ENCODE data around the gene CPT2. TPM values are rescaled to one million over a fixed set of nuclear protein-coding genes. Genes with fewer than 3 reads are reported as not detected.

CPT2 gene
- total RNA-seq, 4 donors from 2014 or later = 16.0 to 36.2 (median 23.1) TPM

GRCh38 chr1:53182111-53182593 is 14.5 kb upstream of the CPT2 start:
- no peak for TF ChIP-seq CTCF (IDR thresholded peaks at IDR 0.05; ENCODE audit: low read depth)

- no peak for TF ChIP-seq CTCF (IDR thresholded peaks at IDR 0.05; ENCODE audit: low read depth)
Observed at GRCh38 chr1:53182716-53183094, 13.9 kb upstream of the CPT2 start.

GRCh38 chr1:53183095-53183990 is 13.3 kb upstream of the CPT2 start:
- no peak for TF ChIP-seq CTCF (IDR thresholded peaks at IDR 0.05; ENCODE audit: low read depth)

GRCh38 chr1:53186533-53186932 is 10.1 kb upstream of the CPT2 start:
- TF ChIP-seq CTCF (IDR thresholded peaks at IDR 0.05; ENCODE audit: low read depth) = no peak

- TF ChIP-seq CTCF (IDR thresholded peaks at IDR 0.05; ENCODE audit: low read depth) = no peak
Observed at GRCh38 chr1:53187401-53187800, 9.2 kb upstream of the CPT2 start.

GRCh38 chr1:53188099-53188498 is 8.5 kb upstream of the CPT2 start:
- TF ChIP-seq CTCF (IDR thresholded peaks at IDR 0.05; ENCODE audit: low read depth) = no peak

GRCh38 chr1:53189061-53189460 is 7.6 kb upstream of the CPT2 start:
- TF ChIP-seq CTCF (IDR thresholded peaks at IDR 0.05; ENCODE audit: low read depth) = no peak
